H9 (cell line): ENCODE measurements around the gene PKD1. TPM values are rescaled to one million over a fixed set of nuclear protein-coding genes. Genes with fewer than 3 reads are reported as not detected.

Experiments used
- DNase-seq: peaks from one replicate; pipeline ENCODE4 v3.0.0-alpha.2; 2017
- H2AFZ ChIP-seq: one replicate; pipeline ENCODE4 v1.6.1; 2013; ENCODE audit warnings: mild to moderate bottlenecking, low read length, control low read depth, moderate library complexity
- H2AK5ac ChIP-seq: 2 replicates; pipeline ENCODE4 v1.6.1; 2013; ENCODE audit warnings: low read length, control low read depth, mixed read lengths; ENCODE audit not compliant: insufficient read length
- H2BK120ac ChIP-seq: one replicate; pipeline ENCODE4 v1.6.1; 2013; ENCODE audit warnings: low read depth, mild to moderate bottlenecking, low read length, control low read depth, inconsistent platforms; ENCODE audit not compliant: poor library complexity, severe bottlenecking
- H2BK12ac ChIP-seq: 2 replicates; pipeline ENCODE4 v1.6.1; 2013; ENCODE audit warnings: low read length, control low read depth, mixed read lengths, low read depth; ENCODE audit not compliant: insufficient read length
- H2BK15ac ChIP-seq: 2 replicates; pipeline ENCODE4 v1.6.1; 2013; ENCODE audit warnings: low read depth, low read length, control low read depth
- H2BK20ac ChIP-seq: one replicate; pipeline ENCODE4 v1.6.1; 2013; ENCODE audit warnings: low read depth, mild to moderate bottlenecking, low read length, control low read depth, inconsistent platforms; ENCODE audit not compliant: poor library complexity, severe bottlenecking
- H2BK5ac ChIP-seq: 2 replicates; pipeline ENCODE4 v1.6.1; 2013; ENCODE audit warnings: low read length, control low read depth, mixed read lengths; ENCODE audit not compliant: insufficient read length
- H3K14ac ChIP-seq: 2 replicates; pipeline ENCODE4 v1.6.1; 2013; ENCODE audit warnings: low read length, control low read depth; ENCODE audit not compliant: insufficient read depth
- H3K18ac ChIP-seq: 2 replicates; pipeline ENCODE4 v1.6.1; 2013; ENCODE audit warnings: low read depth, mild to moderate bottlenecking, mixed read lengths, low read length, control low read depth; ENCODE audit not compliant: insufficient read length
- H3K23ac ChIP-seq: 2 replicates; pipeline ENCODE4 v1.6.1; 2013; ENCODE audit warnings: low read length, control low read depth, mixed read lengths, low read depth; ENCODE audit not compliant: insufficient read length
- H3K23me2 ChIP-seq: 2 replicates; pipeline ENCODE4 v1.6.1; 2013; ENCODE audit warnings: low read depth, mild to moderate bottlenecking, mixed read lengths, low read length, control low read depth; ENCODE audit not compliant: insufficient read length, poor library complexity, severe bottlenecking
- H3K27ac ChIP-seq: 2 replicates; pipeline ENCODE4 v1.5.1; 2013; ENCODE audit warnings: low read length, control low read depth, mixed read lengths, low read depth; ENCODE audit not compliant: insufficient read length
- H3K27me3 ChIP-seq: 2 replicates; pipeline ENCODE4 v1.6.1; 2013; ENCODE audit warnings: low read length, control low read depth, inconsistent platforms; ENCODE audit not compliant: insufficient read depth
- H3K4ac ChIP-seq: 2 replicates; pipeline ENCODE4 v1.6.1; 2013; ENCODE audit warnings: low read depth, mild to moderate bottlenecking, control low read depth, inconsistent platforms, low read length, moderate library complexity
- H3K4me1 ChIP-seq: 2 replicates; pipeline ENCODE4 v1.6.1; 2013; ENCODE audit warnings: low read length, control low read depth, inconsistent platforms; ENCODE audit not compliant: insufficient read depth
- H3K4me2 ChIP-seq: 2 replicates; pipeline ENCODE4 v1.6.1; 2013; ENCODE audit warnings: low read length, control low read depth, mixed read lengths; ENCODE audit not compliant: insufficient read length, insufficient read depth
- H3K56ac ChIP-seq: 2 replicates; pipeline ENCODE4 v1.6.1; 2013; ENCODE audit warnings: low read depth, mild to moderate bottlenecking, mixed read lengths, low read length, control low read depth; ENCODE audit not compliant: insufficient read length
- H3K79me1 ChIP-seq: 2 replicates; pipeline ENCODE4 v1.6.1; 2013; ENCODE audit warnings: low read depth, mild to moderate bottlenecking, moderate library complexity, low read length, control low read depth, inconsistent platforms; ENCODE audit not compliant: insufficient read depth, poor library complexity, severe bottlenecking
- H3K79me2 ChIP-seq: 2 replicates; pipeline ENCODE4 v1.6.1; 2013; ENCODE audit warnings: low read length, control low read depth, inconsistent platforms; ENCODE audit not compliant: insufficient read depth
- H3K9ac ChIP-seq: 2 replicates; pipeline ENCODE4 v1.6.1; 2013; ENCODE audit warnings: low read length, control low read depth, mixed read lengths; ENCODE audit not compliant: insufficient read length; ENCODE audit errors: extremely low read depth
- H3K9me3 ChIP-seq: one replicate; pipeline ENCODE4 v1.6.1; 2013; ENCODE audit warnings: low read depth, low read length, inconsistent platforms; ENCODE audit not compliant: control insufficient read depth
- H3T11ph ChIP-seq: one replicate; pipeline ENCODE4 v1.6.1; 2013; ENCODE audit warnings: mild to moderate bottlenecking, low read length, control low read depth, inconsistent platforms
- H4K20me1 ChIP-seq: one replicate; pipeline ENCODE4 v1.6.1; 2013; ENCODE audit not compliant: control insufficient read depth, insufficient read length, insufficient read depth
- H4K5ac ChIP-seq: 2 replicates; pipeline ENCODE4 v1.6.1; 2013; ENCODE audit warnings: low read depth, mild to moderate bottlenecking, mixed read lengths, low read length, control low read depth; ENCODE audit not compliant: insufficient read length
- H4K8ac ChIP-seq: replicated peaks from 2 replicates; pipeline ENCODE4 v1.6.1; 2013; ENCODE audit warnings: low read length, control low read depth, mixed read lengths, low read depth; ENCODE audit not compliant: insufficient read length
- H4K91ac ChIP-seq: 2 replicates; pipeline ENCODE4 v1.6.1; 2013; ENCODE audit warnings: low read depth, mild to moderate bottlenecking, moderate library complexity, mixed read lengths, low read length, control low read depth; ENCODE audit not compliant: insufficient read length
- H3K27ac Mint-ChIP-seq, 3 experiments: 2 replicates in 2 of 3; 3 replicates in 1 of 3; pipeline ENCODE4 v1.8.0; 2020 to 2021; ENCODE audit warnings: mixed read lengths in 3 of 3, mild to moderate bottlenecking in 1 of 3, moderate library complexity in 1 of 3
- H3K27me3 Mint-ChIP-seq: 2 replicates; pipeline ENCODE4 v1.8.0; 2021; ENCODE audit warnings: low read depth, mild to moderate bottlenecking, moderate library complexity, mixed read lengths
- H3K36me3 Mint-ChIP-seq, 3 experiments: 2 replicates in 2 of 3; 3 replicates in 1 of 3; pipeline ENCODE4 v1.8.0; 2020 to 2021; ENCODE audit warnings: low read depth in 3 of 3, mixed read lengths in 3 of 3; ENCODE audit not compliant: insufficient read depth in 1 of 3
- H3K4me1 Mint-ChIP-seq, 2 experiments: 2 replicates each; pipeline ENCODE4 v1.8.0; 2020; ENCODE audit warnings: mixed read lengths in 2 of 2
- H3K4me3 Mint-ChIP-seq, 2 experiments: 2 replicates in 1 of 2; 3 replicates in 1 of 2; pipeline ENCODE4 v1.8.0; 2020 to 2021; ENCODE audit warnings: mild to moderate bottlenecking in 2 of 2, mixed read lengths in 2 of 2, moderate library complexity in 1 of 2
- H3K9me3 Mint-ChIP-seq, 2 experiments: 2 replicates in 1 of 2; 3 replicates in 1 of 2; pipeline ENCODE4 v1.8.0; 2020; ENCODE audit warnings: mild to moderate bottlenecking in 2 of 2, mixed read lengths in 2 of 2, moderate library complexity in 1 of 2
- CTCF ChIP-seq: fragments of 200-600 bp; sonication (generic); conservative IDR thresholded peaks from 3 replicates; pipeline ENCODE4 v1.8.0; 2021; ENCODE audit warnings: antibody characterized with exemption, mild to moderate bottlenecking
- WGBS: extraction: QIAGEN DNeasy Blood & Tissue Kit; methylation state at CpG from one replicate; pipeline ENCODE4 v1.1.7; 2013; ENCODE audit warnings: missing lambda C conversion rate, low lambda C conversion rate, mixed read lengths; ENCODE audit not compliant: insufficient read length; ENCODE audit errors: extremely low coverage; 5-methylcytosine and 5-hydroxymethylcytosine counted together
- total RNA-seq: library from RNA; stranded (reverse); gene quantifications from 2 replicates; pipeline ENCODE4 v1.2.1, GENCODE V29; 2021

PKD1 gene
- total RNA-seq, 1 experiment from 2014 or later, result 88.0 TPM

- no peak overlapping the region for H3K23ac ChIP-seq
- no peaks in the 10 kb centered on the region for H3K79me2 ChIP-seq
- H2BK20ac ChIP-seq, result no peak overlapping the region
- H3K18ac ChIP-seq, result no peak overlapping the region
- peaks cover 10 to 15% of the 10 kb centered on the region in 2 experiments for H3K4me1 Mint-ChIP-seq
- H4K5ac ChIP-seq, result no peak overlapping the region
- H3K14ac ChIP-seq, result no peak overlapping the region
- no CpG with 5 or more reads among the region's 30 CpGs for WGBS
- H3K9me3 ChIP-seq, result no peaks in the 10 kb centered on the region
- H3K4me2 ChIP-seq, result peak overlapping the region; percentile 81
- no peak overlapping the region for H2BK120ac ChIP-seq
- no peak overlapping the region for H4K8ac ChIP-seq
- H3K23me2 ChIP-seq, result peaks cover 11% of the 10 kb centered on the region
- H2BK5ac ChIP-seq, result no peak overlapping the region
- no peak overlapping the region for H2BK12ac ChIP-seq
- no peak overlapping the region for H3K27ac ChIP-seq
- H2AK5ac ChIP-seq, result no peak overlapping the region
- H3K27ac Mint-ChIP-seq, result peak overlapping the region in 1 of 3 experiments; percentile 22; a peak in 1 of 7 replicates
- DNase-seq, result no peak
- no peak overlapping the region for H3K56ac ChIP-seq
- H3K4me3 Mint-ChIP-seq, result peak overlapping the region; percentile 89 to 95
- TF ChIP-seq CTCF, result no peak
- H3K4ac ChIP-seq, result no peak overlapping the region
- H2BK15ac ChIP-seq, result no peak overlapping the region
- no peaks in the 10 kb centered on the region for H3K79me1 ChIP-seq
- no peaks in the 10 kb centered on the region for H3K9me3 Mint-ChIP-seq
- no peaks in the 10 kb centered on the region for H3K27me3 Mint-ChIP-seq
- H3K36me3 Mint-ChIP-seq, result peaks cover 4 to 23% (median 23%) of the 10 kb centered on the region in 3 experiments; a peak in 6 of 7 replicates
- peak overlapping the region; percentile 36 for H3K9ac ChIP-seq
- H3K4me1 ChIP-seq, result 0 out of 2 replicates have a peak, but pooled peaks cover 3% of the 10 kb centered on the region
- no peak overlapping the region for H4K91ac ChIP-seq
- no peaks in the 10 kb centered on the region for H3K27me3 ChIP-seq
- no peaks in the 10 kb centered on the region for H4K20me1 ChIP-seq
- H2AFZ ChIP-seq, result no peak overlapping the region
- no peak overlapping the region for H3T11ph ChIP-seq
These were observed 87.6 kb downstream of the PKD1 start for GRCh38 chr16:2048116-2048543.
